Tibial nerve (tissue), 3 donors: ENCODE data around the gene NR1H4.

ENCODE experiments used
- CTCF ChIP-seq, 5 experiments: fragments of 200-600 bp in 3 of 5; fragments of 450-650 bp in 2 of 5; sonication (generic) in 3 of 5; IDR thresholded peaks; one replicate each; pipeline ENCODE4 v1.5.1; 2016 to 2019; ENCODE audit warnings: antibody characterized with exemption in 5 of 5, mild to moderate bottlenecking in 3 of 5, moderate library complexity in 2 of 5
- POLR2A ChIP-seq, 2 donors: fragments of 450-650 bp; IDR thresholded peaks; one replicate each; pipeline ENCODE4 v1.6.1; 2017; ENCODE audit warnings: antibody characterized with exemption in 2 of 2, mild to moderate bottlenecking in 2 of 2, moderate library complexity in 2 of 2

DNA sequence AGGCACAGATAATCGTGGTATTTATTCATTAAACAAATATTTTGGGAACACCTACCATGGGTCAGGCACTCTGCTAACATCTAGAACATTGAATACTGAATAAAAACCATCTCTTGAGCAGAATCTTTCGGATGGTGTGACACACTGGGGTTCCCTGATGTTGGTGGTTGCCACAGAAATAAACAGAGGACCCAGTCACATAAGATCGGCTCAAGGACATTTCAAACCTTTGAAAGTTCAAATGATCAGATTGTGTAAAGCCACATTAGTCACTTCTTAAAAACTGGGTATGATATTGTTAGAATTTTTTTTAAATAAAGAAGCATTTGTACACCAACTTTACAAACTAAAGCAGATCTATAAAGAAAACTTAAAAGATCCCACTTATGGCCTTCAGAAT lies 39.0 kb downstream of the NR1H4 start:
- TF ChIP-seq CTCF (IDR thresholded peaks at IDR 0.05) (no peak), POLR2A (IDR thresholded peaks at IDR 0.05) (no peak)
